NCI-H187 treated with DMSO at 0.1 percent for 48 hours (cell line): ENCODE results near the gene HOXD3.

Source experiments
- DNase-seq: peaks from one replicate; lab custom pipeline; 2025; lab: John Stamatoyannopoulos, UW

HOXD3 gene

DNA sequence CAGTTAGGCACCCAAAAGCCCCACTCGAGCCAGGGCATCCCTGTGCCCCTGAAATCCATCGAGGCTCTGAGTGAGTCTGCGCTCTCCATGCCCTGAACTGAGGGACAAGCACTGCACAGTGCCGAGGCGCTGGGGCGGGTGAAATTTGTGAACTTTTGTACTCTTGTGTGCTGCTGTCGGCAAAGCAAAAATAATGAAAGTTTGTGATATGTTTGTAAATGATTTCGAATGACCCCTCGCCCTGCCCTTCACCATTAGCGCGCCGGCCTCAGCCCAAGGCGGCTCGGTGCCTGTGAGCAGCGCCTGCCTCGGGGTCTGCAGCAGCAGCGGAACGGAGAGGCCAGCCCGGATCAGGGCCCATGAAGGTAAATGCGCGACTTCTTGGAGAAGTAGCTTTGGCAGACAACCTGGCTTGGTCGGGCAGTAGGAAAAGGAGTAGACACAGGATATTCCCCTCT is 7.6 kb upstream of the HOXD3 start:
- DNase-seq, result no peak

DNA sequence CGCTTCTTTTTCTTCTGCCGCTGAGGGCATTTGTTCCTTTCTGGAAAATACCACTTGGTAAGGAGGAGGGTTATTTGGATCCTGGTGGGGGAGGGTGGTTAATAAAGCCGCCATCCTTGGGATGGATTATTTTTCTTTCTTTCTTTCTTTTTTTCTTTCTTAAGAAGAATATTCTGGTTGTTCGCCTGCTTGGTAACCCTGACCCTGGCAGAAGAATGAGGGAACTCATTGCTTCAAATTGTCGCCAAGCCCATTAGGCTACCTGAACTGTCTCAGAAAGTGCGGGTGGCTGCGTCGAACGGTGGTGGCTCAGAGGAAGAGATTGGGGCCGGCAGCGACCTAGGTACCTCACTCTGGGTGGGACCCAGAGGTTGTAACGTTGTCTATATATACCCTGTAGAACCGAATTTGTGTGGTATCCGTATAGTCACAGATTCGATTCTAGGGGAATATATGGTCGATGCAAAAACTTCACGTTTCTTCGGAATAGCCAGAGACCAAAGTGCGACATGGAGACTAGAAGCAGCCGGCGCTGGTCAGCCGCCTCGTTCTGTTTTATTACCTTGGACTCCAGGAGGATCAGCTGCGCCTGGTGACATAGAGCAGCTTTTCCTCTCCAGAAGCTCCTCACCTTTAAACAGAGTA is 7.0 kb upstream of the HOXD3 start:
- DNase-seq, result no peak

DNA sequence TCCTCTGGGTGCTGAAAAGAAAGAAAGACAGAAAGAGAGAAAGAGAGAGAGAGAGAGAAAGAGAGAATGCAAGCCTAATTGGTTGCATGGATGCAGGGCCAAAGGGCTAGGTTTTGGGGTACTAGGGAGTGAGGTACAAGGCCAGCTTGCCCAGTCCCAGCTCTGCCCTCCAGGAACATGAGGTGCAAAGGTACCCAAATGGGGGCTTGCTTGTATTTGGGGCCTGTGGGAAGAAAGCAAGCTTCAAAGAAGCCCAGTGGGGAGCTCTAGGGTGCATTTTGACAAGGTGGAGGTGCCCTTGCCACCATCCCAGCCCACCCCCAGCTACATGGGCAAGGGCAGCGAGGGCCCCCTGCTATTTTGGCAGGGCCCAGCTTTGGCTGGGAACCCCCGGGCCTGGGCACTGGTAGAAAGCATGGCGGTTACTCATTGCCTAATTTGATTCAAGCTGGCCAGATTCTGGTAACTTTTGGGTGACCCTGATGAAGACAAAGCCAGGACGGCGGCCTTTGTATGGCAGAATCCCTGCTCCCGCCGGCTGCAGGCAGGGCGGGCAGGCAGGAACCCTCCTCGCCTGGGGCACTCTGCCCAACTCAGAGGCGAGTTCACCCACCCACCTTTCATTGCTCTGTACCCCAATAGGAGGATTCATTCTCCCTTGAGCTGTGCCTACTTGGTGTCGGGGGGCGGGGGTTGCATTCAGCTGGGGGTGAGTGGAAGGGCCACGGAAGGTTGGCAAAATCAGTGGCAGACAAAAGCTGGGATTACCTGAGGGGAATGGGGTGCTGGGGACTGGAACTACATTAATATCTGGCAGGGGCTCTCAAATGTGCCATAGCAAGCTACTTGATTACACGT is 6.3 kb upstream of the HOXD3 start:
- DNase-seq, result no peak

DNA sequence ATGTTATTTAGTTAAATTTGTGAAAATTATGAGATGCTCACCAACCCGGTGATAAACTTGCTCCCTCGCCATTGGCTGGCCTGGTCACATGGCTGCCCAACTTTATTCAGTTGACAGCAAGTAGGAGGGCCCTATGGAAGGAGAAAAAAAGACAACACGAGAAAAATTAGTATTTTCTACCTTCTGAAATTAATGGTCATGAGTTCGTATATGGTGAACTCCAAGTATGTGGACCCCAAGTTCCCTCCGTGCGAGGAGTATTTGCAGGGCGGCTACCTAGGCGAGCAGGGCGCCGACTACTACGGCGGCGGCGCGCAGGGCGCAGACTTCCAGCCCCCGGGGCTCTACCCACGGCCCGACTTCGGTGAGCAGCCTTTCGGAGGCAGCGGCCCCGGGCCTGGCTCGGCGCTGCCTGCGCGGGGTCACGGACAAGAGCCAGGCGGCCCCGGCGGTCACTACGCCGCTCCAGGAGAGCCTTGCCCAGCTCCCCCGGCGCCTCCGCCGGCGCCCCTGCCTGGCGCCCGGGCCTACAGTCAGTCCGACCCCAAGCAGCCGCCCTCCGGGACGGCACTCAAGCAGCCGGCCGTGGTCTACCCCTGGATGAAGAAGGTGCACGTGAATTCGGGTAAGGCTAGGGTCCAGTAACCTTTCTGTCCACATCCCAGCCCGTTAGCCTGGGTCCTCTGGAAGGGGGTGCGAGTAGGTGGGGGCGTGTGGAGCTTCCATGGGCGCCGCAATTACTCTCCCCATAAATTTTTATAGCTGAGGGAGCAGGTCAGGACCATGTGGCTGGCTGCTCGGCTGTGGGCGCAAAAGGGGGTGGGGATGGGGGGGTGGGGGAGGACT is 5.4 kb upstream of the HOXD3 start, which contains the start of gene HOXD4:
Gene HOXD4, plus strand, starts transcription at position 109 of the 846 bp plus-strand sequence. Its CDS starts 84 bp downstream, at position 193.
- DNase-seq, result no peak

DNA sequence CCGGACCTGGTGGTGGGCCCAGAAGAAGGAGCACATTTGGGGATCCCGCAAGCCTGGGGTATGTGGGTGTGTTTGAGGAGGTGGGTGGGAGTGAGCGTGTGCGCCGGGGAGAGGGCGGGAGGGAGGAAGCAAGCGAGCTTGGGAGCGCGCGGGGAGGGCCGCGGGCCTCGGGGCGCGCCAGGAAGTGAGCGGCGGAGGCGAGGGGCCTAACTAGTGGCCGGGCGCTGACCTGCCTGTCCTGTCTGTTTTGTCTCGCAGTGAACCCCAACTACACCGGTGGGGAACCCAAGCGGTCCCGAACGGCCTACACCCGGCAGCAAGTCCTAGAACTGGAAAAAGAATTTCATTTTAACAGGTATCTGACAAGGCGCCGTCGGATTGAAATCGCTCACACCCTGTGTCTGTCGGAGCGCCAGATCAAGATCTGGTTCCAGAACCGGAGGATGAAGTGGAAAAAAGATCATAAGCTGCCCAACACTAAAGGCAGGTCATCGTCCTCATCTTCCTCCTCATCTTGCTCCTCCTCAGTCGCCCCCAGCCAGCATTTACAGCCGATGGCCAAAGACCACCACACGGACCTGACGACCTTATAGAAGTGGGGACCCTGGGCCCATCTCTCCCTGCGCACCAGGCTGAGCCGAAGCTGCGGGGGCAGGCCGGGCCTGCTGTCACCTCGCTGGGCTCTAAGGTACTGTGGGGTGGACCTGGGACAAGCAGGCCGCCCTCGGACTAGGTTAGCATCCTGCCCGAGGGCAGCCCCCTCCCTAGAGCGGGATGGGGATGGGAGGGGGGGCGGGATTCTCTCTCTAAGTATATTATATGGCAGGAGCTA is 4.5 kb upstream of the HOXD3 start:
- DNase-seq, result no peak

GRCh38 chr2:176154576-176155252 is 2.4 kb upstream of the HOXD3 start:
- DNase-seq, result no peak

GRCh38 chr2:176155356-176156044 is 1.6 kb upstream of the HOXD3 start:
- no peak for DNase-seq

DNA sequence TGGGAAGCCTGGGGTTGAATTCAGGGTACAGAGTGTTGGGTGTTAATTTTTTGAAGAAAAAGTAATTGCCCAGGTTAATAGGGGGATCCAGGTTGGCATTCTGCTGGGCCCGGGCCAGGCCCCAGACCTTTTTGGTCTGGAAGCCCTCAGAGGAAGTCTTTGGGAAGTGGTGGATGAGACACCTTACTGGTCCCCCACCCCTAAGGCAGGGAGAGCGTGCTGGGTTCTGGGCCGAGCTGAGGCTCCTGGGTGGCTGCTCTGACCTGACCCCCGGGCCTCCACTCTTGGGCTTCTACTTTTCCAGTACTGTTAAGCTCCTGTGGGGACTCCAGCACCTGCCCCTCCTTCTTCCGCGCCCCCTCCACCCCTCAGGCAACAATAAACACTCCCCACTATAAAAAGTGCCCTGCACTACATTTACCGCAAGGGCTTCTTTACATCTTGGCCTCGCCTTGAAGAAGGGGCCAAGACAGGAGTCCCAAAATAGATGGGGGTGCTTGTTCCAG is 753 bp upstream of the HOXD3 start:
- DNase-seq, result no peak

DNA sequence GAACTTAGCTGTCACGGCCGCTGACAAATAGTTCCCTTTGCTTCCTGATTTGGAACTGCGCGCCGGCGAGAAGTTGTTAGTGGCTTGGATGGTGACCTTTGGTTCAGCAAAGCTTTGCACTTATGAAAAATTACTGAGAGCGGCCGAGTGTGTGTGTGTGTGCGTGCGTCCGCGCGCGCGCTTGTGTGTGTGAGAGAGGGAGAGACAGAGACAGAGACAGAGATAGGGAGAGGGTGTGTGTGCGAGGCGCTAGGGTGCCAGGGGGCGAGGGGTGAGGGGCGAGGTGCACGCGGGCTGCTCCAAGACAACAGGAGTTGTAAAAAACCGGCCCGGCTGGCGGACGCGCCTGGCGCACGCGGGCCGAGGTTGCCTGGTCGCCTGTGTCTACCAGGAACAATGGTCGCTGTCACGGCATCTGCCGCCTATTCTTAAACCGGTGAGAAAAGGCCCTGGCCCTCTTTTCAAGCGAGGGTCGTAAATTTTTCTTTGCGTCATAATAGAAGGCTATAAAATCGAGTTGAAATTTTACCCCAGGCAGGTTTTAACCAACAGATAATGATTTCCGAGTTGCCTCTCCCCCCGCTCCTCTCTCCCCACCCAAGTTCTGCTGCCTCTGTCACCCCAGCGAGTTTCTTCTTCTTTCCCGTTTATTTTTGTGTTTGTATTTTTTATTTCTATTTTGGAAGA is 535 bp downstream of the HOXD3 start:
- no peak for DNase-seq

- DNase-seq, result no peak
Observed at GRCh38 chr2:176158186-176158591, 1.1 kb downstream of the HOXD3 start.

DNA sequence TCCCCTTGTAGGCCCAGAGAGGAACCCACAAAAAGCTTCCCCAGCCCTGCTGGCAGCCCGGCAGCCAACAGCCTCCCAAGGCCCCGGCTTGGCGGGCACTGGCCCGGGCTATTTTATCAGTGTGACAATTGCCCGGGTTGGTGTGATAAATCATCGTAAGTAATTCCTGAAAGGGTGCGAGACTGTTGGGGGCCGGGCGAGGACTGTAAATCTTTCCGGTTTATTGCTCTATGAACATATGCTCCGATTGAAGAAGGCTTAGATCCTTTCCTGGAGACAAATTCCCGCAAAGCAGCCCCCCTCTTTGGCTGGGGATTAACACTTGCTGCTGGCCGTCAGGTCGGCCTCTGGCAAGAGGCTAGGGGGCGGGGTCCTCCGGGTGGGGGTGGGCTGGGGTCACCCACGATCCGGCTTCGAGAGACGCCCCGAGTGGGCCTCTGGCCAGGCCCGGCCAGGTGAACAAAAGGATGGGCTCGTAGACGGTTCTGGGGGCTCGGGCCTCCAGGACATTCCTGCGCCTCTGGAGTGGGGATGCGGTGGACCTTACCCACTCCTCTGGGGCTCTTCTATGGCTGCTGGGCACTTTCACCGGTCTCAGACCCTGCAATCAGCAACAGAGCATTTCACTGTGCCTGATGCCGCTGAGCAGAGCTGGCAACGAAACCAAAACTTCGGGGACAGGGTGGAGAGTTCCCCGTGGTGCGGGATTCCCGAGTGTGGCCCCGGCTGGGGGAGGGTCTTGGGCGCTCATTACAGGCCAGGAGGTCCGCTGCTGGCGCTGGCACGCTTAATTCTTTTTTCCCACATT is 2.0 kb downstream of the HOXD3 start:
- DNase-seq, result no peak

DNA sequence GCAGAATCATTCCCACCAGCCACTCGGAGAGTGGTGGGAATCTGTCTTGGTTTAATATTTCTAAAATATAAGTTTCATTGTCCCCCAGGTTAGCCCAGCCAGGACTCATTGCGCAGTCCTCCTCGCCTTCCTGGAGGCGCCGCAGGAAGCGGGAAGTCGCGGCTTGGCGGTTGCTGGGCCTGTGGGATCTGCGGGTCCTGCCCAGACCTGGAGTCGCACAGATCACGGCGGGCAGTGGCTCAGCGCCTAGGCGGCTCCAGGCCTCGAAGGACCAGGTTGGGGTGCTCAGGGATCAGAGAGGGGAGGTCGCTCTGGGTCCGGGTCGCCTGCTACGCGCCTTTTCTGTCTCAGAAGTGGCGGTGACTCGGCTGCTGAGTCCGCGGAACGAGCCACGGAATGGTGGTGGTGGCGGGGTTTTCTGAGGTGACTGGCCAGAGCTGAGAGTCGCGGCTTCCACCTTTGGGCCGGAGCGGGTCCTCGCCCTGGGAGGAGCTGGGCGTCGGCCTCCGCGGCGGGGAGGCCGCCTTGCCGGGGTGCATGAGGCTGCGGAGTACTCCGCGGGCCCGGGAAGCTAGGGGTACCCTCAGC is 2.6 kb downstream of the HOXD3 start:
- DNase-seq, result no peak

DNA sequence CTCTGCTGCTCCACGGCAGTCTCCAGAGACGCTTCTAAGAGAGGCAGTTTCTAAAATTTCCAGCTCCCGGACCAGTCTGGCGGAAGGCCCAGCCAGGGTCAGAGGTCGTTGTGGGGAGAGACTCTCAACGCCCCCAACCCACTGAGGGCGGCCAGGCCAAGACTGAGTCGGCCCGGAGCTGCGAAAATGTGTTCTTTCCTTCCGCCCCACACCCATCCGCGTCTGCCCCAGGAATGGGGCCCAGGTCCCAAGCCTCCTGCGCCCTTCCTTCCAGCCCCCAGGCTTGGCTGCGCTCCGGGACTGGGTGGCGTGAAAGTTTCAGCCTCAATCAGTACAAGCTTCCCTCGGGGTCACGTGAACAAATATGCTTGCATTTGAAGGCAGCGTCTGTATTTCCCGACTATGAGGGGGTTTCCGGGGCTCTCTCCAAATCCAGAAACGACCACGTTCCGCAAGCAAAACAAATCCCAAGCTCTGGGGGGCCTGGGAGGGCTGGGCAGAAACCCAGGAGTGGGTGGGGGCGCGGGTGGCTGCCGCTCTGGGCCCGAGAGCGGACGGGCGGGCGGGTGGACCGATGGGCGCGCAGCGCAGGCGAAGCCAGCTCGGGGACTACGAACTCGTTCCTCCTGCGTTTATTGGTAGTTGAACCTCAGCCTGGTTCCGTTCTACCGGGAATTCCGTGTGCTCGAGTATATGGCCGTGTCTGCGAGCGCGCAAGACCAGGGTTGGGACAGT is 3.3 kb downstream of the HOXD3 start:
- DNase-seq, result no peak

DNA sequence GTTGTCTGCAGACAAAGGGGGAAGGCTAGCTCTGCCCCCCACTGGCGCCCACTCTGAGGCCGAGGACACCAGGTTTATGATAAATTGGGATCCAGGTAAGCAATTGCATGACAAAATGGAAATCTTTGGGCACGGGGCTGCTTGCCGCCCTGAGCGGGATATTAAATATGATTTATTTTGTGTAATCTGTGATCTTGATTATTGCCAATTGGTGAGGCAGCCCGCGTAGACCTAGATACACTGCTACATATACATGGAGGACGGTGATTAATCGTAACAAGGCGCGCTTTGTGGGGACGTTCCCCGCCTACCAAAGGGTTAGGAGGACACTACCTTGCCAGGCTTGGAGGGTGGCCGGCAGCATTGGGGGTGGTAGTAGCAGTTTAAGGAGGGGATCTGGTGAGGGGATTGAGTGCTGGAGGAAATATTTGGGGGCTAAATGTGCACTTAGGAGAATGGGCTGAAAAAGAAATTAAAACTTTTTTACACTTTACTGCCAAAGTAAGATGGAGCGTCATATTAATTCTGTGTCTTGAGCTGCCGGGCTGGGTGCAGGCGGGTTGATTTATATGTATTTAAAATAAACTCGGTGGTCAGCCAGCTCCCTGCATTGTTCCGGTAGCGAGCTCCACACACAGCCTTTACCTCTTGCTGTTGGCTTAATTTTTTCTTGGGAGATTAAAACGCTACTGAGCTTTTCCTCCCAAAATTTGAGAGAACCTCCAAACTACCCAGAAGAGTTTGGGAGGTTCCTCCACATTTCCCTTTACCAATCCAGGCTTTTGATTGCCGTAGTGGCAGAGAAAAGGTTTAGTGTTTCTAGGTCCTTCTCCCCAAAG is 4.1 kb downstream of the HOXD3 start:
- no peak for DNase-seq

DNA sequence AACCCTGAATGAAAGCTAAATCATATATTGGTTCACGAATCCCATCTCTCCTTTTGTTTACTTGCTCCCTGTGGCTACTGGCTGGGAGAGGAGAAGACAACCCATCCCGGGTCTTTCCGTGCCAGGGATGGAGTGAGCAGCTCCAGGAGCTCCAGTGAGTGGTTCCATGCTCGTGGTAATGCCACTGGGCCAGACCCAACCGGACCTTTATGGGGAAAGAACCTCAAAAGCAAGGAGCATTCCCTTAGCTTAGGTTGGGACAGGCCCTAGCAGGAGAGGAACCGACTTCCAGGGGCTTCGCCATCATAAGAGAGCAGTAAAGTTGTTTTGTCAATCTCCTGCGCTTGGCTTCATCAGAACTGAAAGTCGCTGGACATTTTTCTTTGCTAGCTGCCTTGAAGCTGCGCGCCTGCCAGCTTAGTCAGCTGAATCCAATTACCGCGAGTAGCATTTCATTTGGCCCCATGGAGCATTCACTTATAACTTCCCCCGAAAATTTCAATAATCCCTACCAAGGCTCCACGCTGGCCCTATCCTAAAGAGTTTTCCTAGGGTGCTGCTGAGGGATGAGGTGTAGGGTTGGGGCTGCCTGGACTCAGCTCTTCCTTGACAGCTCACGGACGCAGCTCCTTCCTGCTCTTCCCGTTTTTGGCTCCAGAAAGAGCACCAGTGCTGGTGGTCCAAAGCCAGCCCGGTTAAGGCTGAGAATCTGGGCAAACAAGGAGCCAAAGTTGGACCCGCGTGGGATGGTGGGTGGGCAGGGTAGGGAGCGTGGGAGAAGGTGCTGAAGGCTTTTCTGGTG is 4.9 kb downstream of the HOXD3 start:
- no peak for DNase-seq
